DOHH2 (cell line): ENCODE measurements around the gene SNX19.
"Not testable (repeated sequence)": the region's sequence is repeated elsewhere in the genome, so short reads cannot be mapped to it uniquely, and the experiment has no call there.

Experiments used
- H3F3A ChIP-seq: fragments of 200-600 bp; sonication (generic), shearing (Covaris generic); 2 replicates; pipeline ENCODE4 v1.6.0; 2016; ENCODE audit warnings: antibody characterized with exemption, mild to moderate bottlenecking; ENCODE audit not compliant: control insufficient read depth, insufficient read depth
- H3K27ac ChIP-seq: fragments of 200-600 bp; sonication (generic); 2 replicates; pipeline ENCODE4 v1.5.1; 2014; ENCODE audit warnings: low read depth, mild to moderate bottlenecking, low read length, moderate library complexity
- H3K27me3 ChIP-seq: fragments of 200-600 bp; sonication (generic); 2 replicates; pipeline ENCODE4 v1.6.1; 2014; ENCODE audit warnings: mild to moderate bottlenecking, low read length, mixed read lengths; ENCODE audit not compliant: control insufficient read depth
- H3K36me3 ChIP-seq: fragments of 200-600 bp; sonication (generic); 2 replicates; pipeline ENCODE4 v1.6.1; 2014; ENCODE audit warnings: mild to moderate bottlenecking, low read length, moderate library complexity, mixed read lengths; ENCODE audit not compliant: control insufficient read depth
- H3K4me1 ChIP-seq: fragments of 200-600 bp; sonication (generic); 2 replicates; pipeline ENCODE4 v1.6.1; 2014; ENCODE audit warnings: mild to moderate bottlenecking, low read length, mixed read lengths; ENCODE audit not compliant: control insufficient read depth
- H3K4me2 ChIP-seq: fragments of 200-600 bp; sonication (generic); 2 replicates; pipeline ENCODE4 v1.6.0; 2014; ENCODE audit warnings: mild to moderate bottlenecking, low read length, moderate library complexity
- H3K4me3 ChIP-seq: fragments of 200-600 bp; sonication (generic); 2 replicates; pipeline ENCODE4 v1.5.1; 2014; ENCODE audit warnings: mild to moderate bottlenecking, low read length, mixed read lengths
- H3K79me2 ChIP-seq: fragments of 200-600 bp; sonication (generic); 2 replicates; pipeline ENCODE4 v1.6.1; 2014; ENCODE audit warnings: mild to moderate bottlenecking, low read length, mixed read lengths; ENCODE audit not compliant: control insufficient read depth
- H3K9me2 ChIP-seq: fragments of 200-600 bp; sonication (generic); replicated peaks from 2 replicates; pipeline ENCODE4 v1.6.1; 2014; ENCODE audit warnings: mild to moderate bottlenecking, low read length, mixed read lengths; ENCODE audit not compliant: control insufficient read depth
- H3K9me3 ChIP-seq: fragments of 200-600 bp; sonication (generic); 2 replicates; pipeline ENCODE4 v1.6.1; 2014; ENCODE audit warnings: antibody characterized with exemption, low read length, mixed read lengths; ENCODE audit not compliant: control insufficient read depth, insufficient read depth
- H4K20me1 ChIP-seq: fragments of 200-600 bp; sonication (generic); 2 replicates; pipeline ENCODE4 v1.6.0; 2014; ENCODE audit warnings: low read depth, mild to moderate bottlenecking, antibody characterized with exemption, low read length, moderate library complexity; ENCODE audit not compliant: control insufficient read depth, insufficient read depth
- EZH2phosphoT487 ChIP-seq: fragments of 200-600 bp; sonication (generic); IDR thresholded peaks from 2 replicates; pipeline ENCODE4 v1.6.1; 2017; ENCODE audit warnings: borderline replicate concordance, mild to moderate bottlenecking, antibody characterized with exemption, low read length, moderate library complexity, mixed read lengths
- TF ChIP-seq, protein P1 (sequence below): fragments of 200-600 bp; sonication (generic); IDR thresholded peaks from one replicate; pipeline ENCODE4 v1.5.1; 2014; ENCODE audit warnings: antibody characterized with exemption, mild to moderate bottlenecking, low read depth, low read length; ENCODE audit not compliant: poor library complexity, severe bottlenecking

SNX19 gene

GRCh38 chr11:130861283-130861682 is 55.0 kb downstream of the SNX19 start:
- H3K9me2 ChIP-seq = no peaks in the 10 kb centered on the region
- no peak for TF ChIP-seq EZH2phosphoT487
- TF ChIP-seq, protein P1, sequence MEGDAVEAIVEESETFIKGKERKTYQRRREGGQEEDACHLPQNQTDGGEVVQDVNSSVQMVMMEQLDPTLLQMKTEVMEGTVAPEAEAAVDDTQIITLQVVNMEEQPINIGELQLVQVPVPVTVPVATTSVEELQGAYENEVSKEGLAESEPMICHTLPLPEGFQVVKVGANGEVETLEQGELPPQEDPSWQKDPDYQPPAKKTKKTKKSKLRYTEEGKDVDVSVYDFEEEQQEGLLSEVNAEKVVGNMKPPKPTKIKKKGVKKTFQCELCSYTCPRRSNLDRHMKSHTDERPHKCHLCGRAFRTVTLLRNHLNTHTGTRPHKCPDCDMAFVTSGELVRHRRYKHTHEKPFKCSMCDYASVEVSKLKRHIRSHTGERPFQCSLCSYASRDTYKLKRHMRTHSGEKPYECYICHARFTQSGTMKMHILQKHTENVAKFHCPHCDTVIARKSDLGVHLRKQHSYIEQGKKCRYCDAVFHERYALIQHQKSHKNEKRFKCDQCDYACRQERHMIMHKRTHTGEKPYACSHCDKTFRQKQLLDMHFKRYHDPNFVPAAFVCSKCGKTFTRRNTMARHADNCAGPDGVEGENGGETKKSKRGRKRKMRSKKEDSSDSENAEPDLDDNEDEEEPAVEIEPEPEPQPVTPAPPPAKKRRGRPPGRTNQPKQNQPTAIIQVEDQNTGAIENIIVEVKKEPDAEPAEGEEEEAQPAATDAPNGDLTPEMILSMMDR = no peak
- H3K4me2 ChIP-seq = no peak overlapping the region
- H3K9me3 ChIP-seq = no peaks in the 10 kb centered on the region
- H4K20me1 ChIP-seq = no peaks in the 10 kb centered on the region
- no peaks in the 10 kb centered on the region for H3K36me3 ChIP-seq
- no peak overlapping the region for H3K4me3 ChIP-seq
- H3K79me2 ChIP-seq = no peaks in the 10 kb centered on the region
- H3F3A ChIP-seq = no peaks in the 10 kb centered on the region
- H3K4me1 ChIP-seq = no peaks in the 10 kb centered on the region
- H3K27ac ChIP-seq = no peak overlapping the region
- no peaks in the 10 kb centered on the region for H3K27me3 ChIP-seq

DNA sequence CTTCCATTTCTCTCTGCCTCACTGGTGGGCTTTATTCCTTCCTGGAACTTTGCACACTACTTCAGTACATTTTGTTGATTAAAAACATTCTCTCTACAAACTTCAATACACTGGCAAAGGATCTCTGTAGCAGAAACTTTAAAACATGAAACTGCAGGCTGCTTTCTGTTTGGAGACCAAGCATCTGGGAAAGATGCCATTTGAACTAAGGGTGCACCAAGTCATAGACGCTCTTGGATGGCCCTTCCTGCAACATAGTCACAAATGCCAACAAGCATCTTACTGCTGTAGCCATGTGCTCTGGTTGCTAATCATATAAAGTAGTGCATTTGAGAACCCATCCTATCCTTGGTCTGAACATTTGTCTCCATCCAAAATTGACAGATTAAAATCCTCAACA is 56.4 kb downstream of the SNX19 start:
- Histone ChIP-seq H3K9me2 (no peaks in the 10 kb centered on the region), H3K9me3 (no peaks in the 10 kb centered on the region), H3K4me3 (no peak overlapping the region), H3K27me3 (no peaks in the 10 kb centered on the region), H3K27ac (no peak overlapping the region), H3F3A (no peaks in the 10 kb centered on the region), H3K36me3 (no peaks in the 10 kb centered on the region), H4K20me1 (no peaks in the 10 kb centered on the region), H3K79me2 (no peaks in the 10 kb centered on the region), H3K4me1 (no peaks in the 10 kb centered on the region), H3K4me2 (no peak overlapping the region)
- TF ChIP-seq, protein P1 = no peak
- no peak for TF ChIP-seq EZH2phosphoT487

GRCh38 chr11:130858215-130858614 is 58.1 kb downstream of the SNX19 start:
- Histone ChIP-seq H3K9me2 (no peaks in the 10 kb centered on the region), H3K79me2 (no peaks in the 10 kb centered on the region), H3K9me3 (no peaks in the 10 kb centered on the region), H3K27ac (no peak overlapping the region), H3K36me3 (no peaks in the 10 kb centered on the region), H3K4me3 (no peak overlapping the region), H3K4me1 (peaks cover 6% of the 10 kb centered on the region), H3F3A (no peaks in the 10 kb centered on the region), H3K4me2 (no peak overlapping the region), H4K20me1 (no peaks in the 10 kb centered on the region), H3K27me3 (no peaks in the 10 kb centered on the region)
- TF ChIP-seq EZH2phosphoT487 = no peak
- TF ChIP-seq, protein P1 = no peak

DNA sequence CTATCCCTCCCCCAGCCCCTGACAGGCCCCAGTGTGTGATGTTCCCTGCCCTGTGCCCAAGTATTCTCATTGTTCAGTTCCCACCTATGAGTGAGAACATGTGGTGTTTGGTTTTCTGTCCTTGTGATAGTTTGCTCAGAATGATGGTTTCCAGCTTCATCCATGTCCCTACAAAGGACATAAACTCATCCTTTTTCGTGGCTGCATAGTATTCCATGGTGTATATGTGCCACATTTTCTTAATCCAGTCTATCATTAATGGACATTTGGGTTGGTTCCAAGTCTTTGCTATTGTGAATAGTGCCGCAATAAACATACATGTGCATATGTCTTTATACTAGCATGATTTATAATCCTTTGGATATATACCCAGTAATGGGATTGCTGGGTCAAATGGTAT is 60.6 kb downstream of the SNX19 start:
- H3K79me2 ChIP-seq, H3K27ac ChIP-seq, H3K4me2 ChIP-seq, H3F3A ChIP-seq, H3K9me2 ChIP-seq, H3K36me3 ChIP-seq, H4K20me1 ChIP-seq, H3K4me3 ChIP-seq, H3K9me3 ChIP-seq, H3K4me1 ChIP-seq, H3K27me3 ChIP-seq: not testable (repeated sequence)
